ENCODE measurements around the gene USP6NL.

- TF ChIP-seq POLR2A (IDR thresholded peaks at IDR 0.05) (no peak), CTCF (IDR thresholded peaks at IDR 0.05) (no peak)
Observed at GRCh38 chr10:11512596-11512995, 98.9 kb downstream of the USP6NL start.

All from lower leg skin (tissue), 3 donors.